Smooth muscle cell (in vitro differentiated cells): ENCODE data around the gene GPR68. TPM values are rescaled to one million over a fixed set of nuclear protein-coding genes. Genes with fewer than 3 reads are reported as not detected.

Source experiments
- DNase-seq: peaks from one replicate; lab custom pipeline; 2025; ENCODE audit not compliant: unreplicated experiment; lab: John Stamatoyannopoulos, UW
- H2AFZ ChIP-seq: fragments of 200-600 bp; sonication (generic); 2 replicates; pipeline ENCODE4 v1.6.0; 2016; ENCODE audit warnings: antibody characterized with exemption, low read depth, mild to moderate bottlenecking
- H3F3A ChIP-seq: fragments of 200-600 bp; sonication (generic); 2 replicates; pipeline ENCODE4 v1.6.0; 2017; ENCODE audit warnings: antibody characterized with exemption, low read depth
- H3K27ac ChIP-seq: fragments of 200-600 bp; sonication (generic); 2 replicates; pipeline ENCODE4 v1.5.1; 2016; ENCODE audit warnings: low read depth, mild to moderate bottlenecking
- H3K27me3 ChIP-seq: fragments of 200-600 bp; sonication (generic); 2 replicates; pipeline ENCODE4 v1.6.1; 2016; ENCODE audit warnings: low read depth, mild to moderate bottlenecking
- H3K36me3 ChIP-seq: fragments of 200-600 bp; sonication (generic); 2 replicates; pipeline ENCODE4 v1.5.1; 2016; ENCODE audit warnings: low read depth
- H3K4me1 ChIP-seq: fragments of 200-600 bp; sonication (generic); 2 replicates; pipeline ENCODE4 v1.5.1; 2016; ENCODE audit warnings: low read depth
- H3K4me2 ChIP-seq: fragments of 200-600 bp; sonication (generic); 2 replicates; pipeline ENCODE4 v1.6.0; 2016; ENCODE audit warnings: mild to moderate bottlenecking
- H3K4me3 ChIP-seq: fragments of 200-600 bp; sonication (generic); 2 replicates; pipeline ENCODE4 v1.5.1; 2016; ENCODE audit warnings: mild to moderate bottlenecking
- H3K79me2 ChIP-seq: fragments of 200-600 bp; sonication (generic); 2 replicates; pipeline ENCODE4 v1.6.0; 2016; ENCODE audit warnings: low read depth, mild to moderate bottlenecking
- H3K9ac ChIP-seq: fragments of 200-600 bp; sonication (generic); 2 replicates; pipeline ENCODE4 v1.6.0; 2016; ENCODE audit warnings: low read depth
- H3K9me3 ChIP-seq: fragments of 200-600 bp; sonication (generic); replicated peaks from 2 replicates; pipeline ENCODE4 v1.5.1; 2016; ENCODE audit warnings: low read depth
- H4K20me1 ChIP-seq: fragments of 200-600 bp; sonication (generic); 2 replicates; pipeline ENCODE4 v1.6.0; 2016; ENCODE audit warnings: low read depth
- CTCF ChIP-seq: fragments of 200-600 bp; sonication (generic); IDR thresholded peaks from 2 replicates; pipeline ENCODE4 v1.5.1; 2017; ENCODE audit warnings: borderline replicate concordance, mild to moderate bottlenecking, antibody characterized with exemption; ENCODE audit not compliant: insufficient read depth, poor library complexity, severe bottlenecking
- WGBS: methylation state at CpG from one replicate; pipeline ENCODE4 v1.1.7; 2016; ENCODE audit warnings: low lambda C conversion rate; 5-methylcytosine and 5-hydroxymethylcytosine counted together
- polyA plus RNA-seq: library from polyadenylated mRNA; unstranded; fragments of >200 nt; fragmentation: Nextera tagmentation; extraction: Ambion mirVana; gene quantifications from 2 replicates; pipeline ENCODE4 v1.2.1, GENCODE V29; 2016
- total RNA-seq: library from RNA; depleted of rRNA; stranded (reverse); fragments of >200 nt; gene quantifications from 2 replicates; pipeline ENCODE4 v1.2.3, GENCODE V29; 2014

Gene GPR68
- total and polyA plus RNA-seq, 2 experiments from 2014 or later = 3.2 to 4.4 TPM

GRCh38 chr14:91281346-91281745 lies 36.8 kb upstream of the GPR68 start:
- H3K9ac ChIP-seq = no peak overlapping the region
- no peaks in the 10 kb centered on the region for H3K4me1 ChIP-seq
- no peaks in the 10 kb centered on the region for H3K36me3 ChIP-seq
- no peak overlapping the region for H3K4me2 ChIP-seq
- TF ChIP-seq CTCF = no peak
- H3K9me3 ChIP-seq = no peaks in the 10 kb centered on the region
- peaks cover 17% of the 10 kb centered on the region for H3F3A ChIP-seq
- H4K20me1 ChIP-seq = no peaks in the 10 kb centered on the region
- no peaks in the 10 kb centered on the region for H3K79me2 ChIP-seq
- H3K4me3 ChIP-seq = no peak overlapping the region
- no peak overlapping the region for H3K27ac ChIP-seq
- no peak overlapping the region for H2AFZ ChIP-seq
- whole genome bisulfite sequencing = 78% methylated on average over 9 of the region's 9 CpGs
- no peak for DNase-seq
- H3K27me3 ChIP-seq = no peaks in the 10 kb centered on the region

GRCh38 chr14:91280129-91280528 lies 35.6 kb upstream of the GPR68 start:
- no peak for TF ChIP-seq CTCF
- 93% methylated on average over 5 of the region's 5 CpGs for WGBS
- Histone ChIP-seq H3K4me1 (no peaks in the 10 kb centered on the region), H3K9me3 (no peaks in the 10 kb centered on the region), H2AFZ (no peak overlapping the region), H4K20me1 (no peaks in the 10 kb centered on the region), H3K27ac (no peak overlapping the region), H3F3A (peaks cover 17% of the 10 kb centered on the region), H3K27me3 (no peaks in the 10 kb centered on the region), H3K9ac (no peak overlapping the region), H3K4me2 (no peak overlapping the region), H3K4me3 (no peak overlapping the region), H3K79me2 (no peaks in the 10 kb centered on the region), H3K36me3 (no peaks in the 10 kb centered on the region)
- DNase-seq = no peak

- Histone ChIP-seq H3K9ac (no peak overlapping the region), H2AFZ (no peak overlapping the region), H3K4me3 (no peak overlapping the region), H3K4me1 (no peaks in the 10 kb centered on the region), H4K20me1 (no peaks in the 10 kb centered on the region), H3F3A (peaks cover 11% of the 10 kb centered on the region), H3K4me2 (no peak overlapping the region), H3K36me3 (no peaks in the 10 kb centered on the region), H3K9me3 (no peaks in the 10 kb centered on the region), H3K27me3 (no peaks in the 10 kb centered on the region), H3K27ac (no peak overlapping the region), H3K79me2 (no peaks in the 10 kb centered on the region)
- TF ChIP-seq CTCF = no peak
- WGBS = 79% methylated on average over 10 of the region's 10 CpGs
- no peak for DNase-seq
Measured at GRCh38 chr14:91279354-91279753, 34.9 kb upstream of the GPR68 start.

- no peaks in the 10 kb centered on the region for H3K4me1 ChIP-seq
- DNase-seq = no peak
- no peak overlapping the region for H3K9ac ChIP-seq
- H3K36me3 ChIP-seq = no peaks in the 10 kb centered on the region
- no peaks in the 10 kb centered on the region for H4K20me1 ChIP-seq
- no peak overlapping the region for H3K4me3 ChIP-seq
- no peak overlapping the region for H3K4me2 ChIP-seq
- H3K9me3 ChIP-seq = no peaks in the 10 kb centered on the region
- H3K79me2 ChIP-seq = no peaks in the 10 kb centered on the region
- TF ChIP-seq CTCF = no peak
- H2AFZ ChIP-seq = no peak overlapping the region
- WGBS = 95% methylated on average over 5 of the region's 5 CpGs
- H3F3A ChIP-seq = peaks cover 4% of the 10 kb centered on the region
- no peak overlapping the region for H3K27ac ChIP-seq
- no peaks in the 10 kb centered on the region for H3K27me3 ChIP-seq
Measured at GRCh38 chr14:91278383-91278715, 33.8 kb upstream of the GPR68 start.
